ENCODE data around the gene MTARC1.
A peak's percentile ranks its signal among the peaks of the same experiment; 100 is the strongest.

The MTARC1 gene

GRCh38 chr1:220770245-220770913 is 16.3 kb upstream of the MTARC1 start:
- DNase-seq = no peak

DNA sequence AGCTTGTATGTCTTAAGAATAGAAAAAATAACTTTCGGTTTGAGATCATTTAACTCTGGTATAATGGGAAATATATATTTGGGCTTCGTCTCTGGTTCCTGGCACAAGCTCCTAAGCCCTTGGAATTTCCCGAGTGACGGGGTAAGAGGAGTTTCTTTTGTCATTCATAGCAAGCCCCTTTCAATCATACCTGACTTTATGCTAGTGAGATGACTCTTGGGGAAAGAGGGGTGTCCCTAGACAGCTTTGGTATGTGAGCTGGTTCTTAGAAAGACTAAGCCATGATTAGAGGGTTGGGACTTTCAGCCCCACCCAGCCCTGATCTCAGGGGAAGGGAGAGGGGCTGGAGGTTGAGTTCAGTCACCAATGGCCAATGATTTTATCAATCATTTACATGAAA is 13.9 kb upstream of the MTARC1 start:
- DNase-seq = no peak

GRCh38 chr1:220775240-220775853 is 11.4 kb upstream of the MTARC1 start:
- DNase-seq = no peak

DNA sequence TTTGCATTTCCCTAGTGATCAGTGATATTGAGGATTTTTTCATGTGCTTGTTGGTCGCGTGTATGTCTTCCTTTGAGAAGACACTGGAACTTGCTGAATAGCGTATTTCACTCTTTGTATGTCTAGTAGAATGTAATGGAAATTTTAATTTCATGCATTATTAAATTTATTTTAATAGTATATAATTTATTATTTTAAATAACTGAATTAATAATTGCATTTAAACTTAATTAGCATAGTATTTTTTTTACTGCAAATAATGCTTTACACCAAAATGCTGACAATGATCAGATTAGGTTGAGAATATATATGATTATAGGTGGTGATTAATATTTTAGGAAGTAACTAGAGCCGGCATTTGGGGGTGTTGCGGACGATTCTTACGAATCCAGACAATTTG is 10.5 kb upstream of the MTARC1 start:
- no peak for DNase-seq

DNA sequence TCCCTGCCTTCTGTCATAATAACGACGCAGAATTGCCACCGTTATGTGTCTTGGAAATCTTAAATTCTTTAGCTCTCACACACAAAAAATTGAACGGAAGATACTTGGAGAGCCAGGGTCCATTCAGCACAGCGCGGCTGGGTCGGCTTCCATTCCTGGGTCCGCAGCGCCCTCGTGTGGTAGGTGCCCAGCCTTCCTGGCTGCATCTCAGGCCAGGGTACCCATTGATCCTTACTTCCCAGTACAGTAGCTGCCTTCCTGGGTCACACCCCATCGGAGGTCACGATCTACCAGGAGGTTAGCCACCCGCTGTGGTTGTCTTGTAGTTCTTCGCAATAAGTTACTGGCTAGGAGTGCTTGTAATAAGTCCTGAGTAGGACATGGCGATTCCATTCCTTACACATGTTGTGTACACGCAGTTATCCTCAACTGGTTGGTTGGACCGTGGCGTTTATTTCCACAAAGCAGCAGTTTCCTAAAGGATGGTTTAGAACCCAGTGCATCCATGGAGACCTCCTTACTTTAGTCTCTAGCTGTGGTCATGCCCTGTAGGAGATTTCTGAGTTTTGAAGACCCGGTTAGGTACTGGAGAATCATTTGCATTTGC is 9.9 kb upstream of the MTARC1 start:
- DNase-seq = peak; percentile 58

- DNase-seq = no peak
Observed at GRCh38 chr1:220783453-220783852, 3.3 kb upstream of the MTARC1 start.

DNA sequence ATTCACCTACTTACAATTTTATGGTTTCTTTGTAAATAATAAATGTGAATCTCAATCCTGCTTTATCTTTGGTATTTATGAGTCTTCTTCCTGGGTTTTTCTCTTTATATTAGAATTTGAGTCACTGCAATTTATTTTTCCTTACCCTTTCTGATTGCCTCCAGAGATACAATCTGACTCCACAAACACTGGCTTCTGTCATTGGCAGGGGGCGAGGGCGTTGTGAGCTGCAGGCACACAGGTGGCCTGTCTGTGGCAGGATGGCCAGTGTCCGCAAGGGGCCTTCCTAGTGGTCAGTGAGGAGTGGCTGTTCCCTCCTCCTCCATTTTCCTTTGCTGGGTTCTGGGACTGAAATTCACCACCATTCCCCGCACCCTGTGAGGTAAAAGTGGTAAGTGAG is 2.0 kb upstream of the MTARC1 start:
- DNase-seq = no peak

DNA sequence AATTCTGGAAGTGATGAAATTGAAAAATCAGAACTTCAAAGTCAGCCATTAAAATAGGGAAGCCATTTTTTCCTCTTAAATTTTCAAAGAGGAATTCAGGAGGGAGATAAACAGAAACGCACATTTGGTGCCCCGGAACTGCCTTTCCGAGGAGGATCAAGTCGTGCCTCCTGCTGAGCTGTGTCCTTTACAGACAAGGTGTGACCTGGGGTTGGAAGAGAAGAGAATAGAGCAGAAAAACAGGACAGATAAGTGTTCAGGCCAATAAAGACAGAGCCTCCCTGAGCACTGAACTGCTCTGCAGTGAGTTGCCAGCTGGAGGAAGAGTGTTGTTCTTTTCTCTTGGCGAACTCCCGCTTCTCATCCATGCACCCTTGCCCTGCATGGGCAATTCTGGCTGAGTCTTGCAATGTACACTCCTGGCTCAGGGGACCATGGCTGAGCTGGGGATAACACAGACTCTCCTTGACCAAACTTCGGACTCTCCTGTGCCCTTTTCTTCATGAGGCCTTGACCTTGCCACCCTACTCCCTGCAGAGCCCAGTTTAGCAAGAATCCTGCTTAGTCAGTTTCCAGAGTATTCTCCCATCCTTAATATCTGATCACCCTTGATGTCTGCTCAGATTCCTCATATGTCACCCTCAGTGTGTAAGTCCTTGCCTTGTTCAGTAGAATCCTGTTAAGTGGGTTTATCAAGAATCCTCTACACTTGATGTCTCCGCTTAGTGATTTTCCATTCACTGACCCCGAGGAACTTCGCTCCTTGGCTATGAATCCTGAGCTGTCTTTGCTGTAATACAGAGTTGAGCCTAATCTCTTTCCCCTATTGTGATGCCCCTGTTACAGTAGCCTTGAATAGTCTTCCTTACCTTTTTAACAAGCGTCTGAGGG is 1.3 kb upstream of the MTARC1 start:
- no peak for DNase-seq

- DNase-seq = peak; percentile 50
Observed at GRCh38 chr1:220786057-220786336, 716 bp upstream of the MTARC1 start.

GRCh38 chr1:220787069-220787619 is 431 bp downstream of the MTARC1 start:
- peak; percentile 57 for DNase-seq

DNA sequence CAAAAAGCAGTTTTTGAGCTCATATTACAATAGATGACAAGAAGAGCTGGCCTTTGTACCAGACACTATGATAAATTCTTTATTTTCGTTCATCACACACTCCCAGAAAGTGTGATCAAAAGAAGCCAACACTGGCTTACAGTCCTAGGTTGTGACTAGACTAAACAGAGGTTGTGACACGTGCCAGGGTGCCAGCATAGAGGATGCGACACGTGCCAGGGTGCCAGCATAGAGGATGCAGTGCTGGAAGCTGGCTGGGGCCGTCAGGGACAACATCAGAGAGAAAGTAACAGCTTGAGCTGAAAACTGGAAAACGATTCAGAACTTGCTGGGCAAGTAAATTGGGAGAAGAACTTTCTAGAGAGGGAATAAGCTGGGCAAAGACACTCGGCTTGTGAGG is 2.2 kb downstream of the MTARC1 start:
- no peak for DNase-seq

GRCh38 chr1:220789532-220790147 is 2.9 kb downstream of the MTARC1 start:
- DNase-seq = no peak

GRCh38 chr1:220791285-220791684 is 4.6 kb downstream of the MTARC1 start:
- DNase-seq = peak; percentile 35

DNA sequence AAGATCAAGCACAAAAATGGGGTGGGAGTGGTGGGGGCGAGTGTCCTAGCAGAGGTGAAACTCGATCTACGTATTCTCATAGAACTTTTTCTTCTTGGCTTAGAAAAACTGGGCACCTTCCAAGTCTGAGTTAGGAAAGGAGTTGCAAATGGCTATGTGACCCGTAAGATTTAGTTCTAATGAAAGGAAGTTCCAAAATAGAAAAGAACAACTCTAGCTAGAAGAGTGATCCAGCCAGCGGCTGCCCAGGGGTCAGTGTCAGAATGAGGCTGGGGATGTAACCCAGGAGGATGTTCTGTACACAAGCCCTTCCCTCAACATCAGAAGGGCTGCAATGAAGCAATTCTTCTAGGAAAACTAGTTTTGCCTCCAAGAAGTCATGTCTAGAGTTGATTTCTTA is 5.2 kb downstream of the MTARC1 start:
- DNase-seq = no peak

DNA sequence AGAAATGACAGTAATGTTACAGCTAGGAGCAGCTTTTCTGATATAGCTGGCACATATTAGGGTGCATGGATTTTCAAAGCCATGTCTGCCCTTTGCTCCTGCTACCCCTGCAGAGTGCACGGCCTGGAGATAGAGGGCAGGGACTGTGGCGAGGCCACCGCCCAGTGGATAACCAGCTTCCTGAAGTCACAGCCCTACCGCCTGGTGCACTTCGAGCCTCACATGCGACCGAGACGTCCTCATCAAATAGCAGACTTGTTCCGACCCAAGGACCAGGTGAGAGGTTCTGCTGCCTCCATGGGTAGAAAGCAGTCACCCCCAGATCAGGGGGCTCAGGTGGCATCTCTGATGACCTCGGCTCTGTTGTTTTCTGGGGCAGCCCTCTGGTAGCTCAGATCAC is 9.8 kb downstream of the MTARC1 start:
- no peak for DNase-seq

DNA sequence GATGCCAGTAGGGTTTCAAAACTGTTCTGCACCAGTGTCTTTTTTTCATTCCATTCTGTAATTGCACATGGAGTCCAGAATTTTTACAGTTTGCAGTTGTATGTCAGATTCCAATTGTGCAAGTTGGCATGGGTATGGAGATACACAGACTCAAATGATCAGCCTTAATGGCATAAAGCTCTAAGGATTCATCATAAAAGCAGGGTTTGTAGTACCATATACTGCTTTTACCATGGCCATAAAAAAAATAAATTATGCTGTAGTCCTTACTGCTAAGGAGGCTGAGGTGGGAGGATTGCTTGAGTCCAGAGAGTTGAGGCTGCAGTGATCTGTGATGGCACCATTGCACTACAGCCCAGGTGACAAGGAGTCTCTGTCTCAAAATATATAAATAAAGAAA is 10.3 kb downstream of the MTARC1 start:
- DNase-seq = no peak

GRCh38 chr1:220797553-220797952 is 10.8 kb downstream of the MTARC1 start:
- no peak for DNase-seq

GRCh38 chr1:220798338-220798737 is 11.6 kb downstream of the MTARC1 start:
- no peak for DNase-seq

DNA sequence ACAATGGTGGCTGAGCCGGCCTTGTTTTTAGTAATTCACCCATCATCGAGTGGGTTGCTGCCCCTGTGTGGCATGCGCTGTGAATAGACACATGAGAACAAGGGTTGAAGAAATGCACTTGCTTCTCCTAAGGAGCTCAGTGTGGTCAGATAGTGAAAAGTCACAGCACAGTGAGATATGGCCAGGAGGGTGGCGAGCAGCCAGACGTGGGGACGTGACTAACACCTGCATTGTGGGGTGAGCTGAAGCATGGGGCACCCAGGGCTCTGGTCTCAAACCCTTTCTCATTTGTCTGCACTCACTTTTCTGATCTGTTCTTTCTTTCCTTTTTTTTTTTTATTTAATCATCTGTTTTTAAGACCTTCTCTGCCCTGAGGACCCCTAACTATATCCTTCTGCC is 13.5 kb downstream of the MTARC1 start:
- no peak for DNase-seq

DNA sequence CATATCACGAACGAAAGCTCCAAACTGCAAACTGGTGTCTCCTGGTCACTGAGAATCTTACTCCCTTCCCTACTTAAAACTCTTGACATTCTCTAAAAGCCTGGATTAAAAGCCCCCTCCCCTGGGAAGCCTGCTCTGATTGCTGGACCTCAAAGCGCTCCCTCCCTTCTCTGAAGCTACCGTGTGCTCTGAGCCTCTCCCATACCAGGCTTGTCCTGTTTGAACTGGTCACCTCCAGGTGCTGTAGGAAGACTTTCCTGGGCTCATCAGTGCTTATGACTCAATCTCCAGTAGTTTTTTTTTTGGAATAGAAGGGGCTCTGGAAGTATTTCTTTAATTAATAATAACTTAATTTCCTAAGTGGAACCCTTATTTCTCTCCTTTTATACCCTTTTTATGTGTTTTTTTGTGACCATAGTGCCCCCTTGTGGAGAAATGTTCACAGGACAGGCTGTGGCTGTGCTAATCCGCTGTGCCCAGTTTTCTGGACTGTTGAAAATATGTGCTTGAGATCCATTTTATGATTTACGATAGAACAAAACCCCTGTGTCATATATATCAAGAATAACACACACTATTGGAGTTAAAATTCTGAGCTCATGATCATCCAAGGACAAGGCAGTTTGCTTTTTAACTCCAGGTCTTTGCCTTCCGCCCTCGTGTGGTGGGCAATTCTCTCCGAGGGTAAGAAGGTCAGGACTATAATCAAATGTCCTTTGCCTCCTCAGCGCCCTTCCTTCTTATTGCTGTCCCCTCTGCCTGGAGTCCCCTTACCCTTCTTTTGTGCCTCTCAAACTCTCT is 16.9 kb downstream of the MTARC1 start:
- DNase-seq = peak; percentile 10

GRCh38 chr1:220804202-220804586 is 17.5 kb downstream of the MTARC1 start:
- DNase-seq = no peak

DNA sequence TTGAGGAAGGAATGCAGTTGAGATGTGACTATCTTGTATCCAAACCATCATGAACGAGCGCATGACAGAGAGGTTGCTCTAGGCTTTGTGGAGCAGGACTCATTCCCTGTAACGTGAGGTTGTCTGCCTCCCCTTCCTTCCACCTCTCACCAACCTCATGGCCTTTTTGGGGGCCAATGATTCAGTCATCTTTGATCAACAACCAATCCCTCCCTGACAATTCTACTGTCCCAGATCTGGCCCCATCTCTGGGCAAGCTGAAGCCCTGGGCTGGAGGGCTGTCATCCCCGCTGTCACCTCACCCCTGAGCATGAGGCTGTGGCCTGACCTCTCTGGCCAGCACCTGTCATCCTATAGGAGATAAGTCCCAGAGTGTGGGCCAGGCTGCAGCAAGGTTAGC is 19.7 kb downstream of the MTARC1 start:
- no peak for DNase-seq

All from NCI-H2171 (cell line).